IMR-90 (cell line): Measurements from ENCODE around the gene GLIPR1L2. TPM values are rescaled to one million over a fixed set of nuclear protein-coding genes. Genes with fewer than 3 reads are reported as not detected.
"Not testable (repeated sequence)": the region's sequence is repeated elsewhere in the genome, so short reads cannot be mapped to it uniquely, and the experiment has no call there.

Experiments used
- ATAC-seq: fragments of 200-7000 bp; cut with Tn5 transposase; 2 replicates; pipeline ENCODE4 v1.9.1; 2020; ENCODE audit warnings: low read depth, mild to moderate bottlenecking, moderate library complexity
- BruUV-seq: library from RNA; stranded (reverse); fragments of 400-500 nt; replicated peaks from 2 replicates; lab custom pipeline; 2021; lab: Mats Ljungman, UMichigan
- CTCF ChIA-PET: fragments of 300-600 bp; formaldehyde crosslinking; extraction: SDS; loops from one replicate; lab custom pipeline; 2021; ENCODE audit warnings: antibody characterized with exemption; lab: Yijun Ruan, JAX
- POLR2A ChIA-PET: fragments of 300-600 bp; sonication (Branson Sonifier 250); formaldehyde crosslinking; loops from one replicate; lab custom pipeline; 2022; ENCODE audit warnings: antibody characterized with exemption; ENCODE audit not compliant: unreplicated experiment; lab: Charles Lee
- DNase-seq: peaks from one replicate; pipeline ENCODE4 v3.0.0; 2013
- H2AFZ ChIP-seq: replicated peaks from 2 replicates; pipeline ENCODE3; 2013; ENCODE audit warnings: low read length, mild to moderate bottlenecking; ENCODE audit not compliant: poor library complexity
- H2AK5ac ChIP-seq: 2 replicates; pipeline ENCODE4 v1.6.1; 2013; ENCODE audit warnings: low read depth, low read length, inconsistent platforms
- H2AK9ac ChIP-seq: replicated peaks from 2 replicates; pipeline ENCODE3; 2013; ENCODE audit warnings: mild to moderate bottlenecking, low read depth, low read length, moderate library complexity; ENCODE audit not compliant: poor library complexity
- H2BK120ac ChIP-seq: 2 replicates; pipeline ENCODE4 v1.6.1; 2013; ENCODE audit warnings: low read depth, low read length, inconsistent platforms
- H2BK15ac ChIP-seq: 3 replicates; pipeline ENCODE4 v1.6.1; 2013; ENCODE audit warnings: low read depth, low read length, inconsistent platforms
- H2BK20ac ChIP-seq: 2 replicates; pipeline ENCODE4 v1.6.1; 2013; ENCODE audit warnings: low read depth, mild to moderate bottlenecking, inconsistent platforms, low read length, moderate library complexity
- H2BK5ac ChIP-seq: 2 replicates; pipeline ENCODE4 v1.6.1; 2013; ENCODE audit warnings: mild to moderate bottlenecking, low read depth, low read length, inconsistent platforms; ENCODE audit not compliant: poor library complexity, severe bottlenecking
- H3K14ac ChIP-seq: replicated peaks from 2 replicates; pipeline ENCODE4 v1.6.1; 2013; ENCODE audit warnings: low read depth, low read length, inconsistent platforms
- H3K18ac ChIP-seq: 2 replicates; pipeline ENCODE4 v1.6.1; 2013; ENCODE audit warnings: low read depth, low read length, control low read depth
- H3K23ac ChIP-seq: 2 replicates; pipeline ENCODE4 v1.6.1; 2013; ENCODE audit warnings: low read depth, low read length, inconsistent platforms
- H3K27ac ChIP-seq: 2 replicates; pipeline ENCODE4 v1.5.1; 2013; ENCODE audit warnings: mild to moderate bottlenecking, control low read depth, low read length; ENCODE audit not compliant: insufficient read depth
- H3K27me3 ChIP-seq: 2 replicates; pipeline ENCODE4 v1.6.1; 2013; ENCODE audit warnings: low read length; ENCODE audit not compliant: control insufficient read depth, insufficient read depth
- H3K36me3 ChIP-seq: 2 replicates; pipeline ENCODE4 v1.6.1; 2013; ENCODE audit warnings: low read length, mixed read lengths; ENCODE audit not compliant: control insufficient read depth, insufficient read depth
- H3K4ac ChIP-seq: 2 replicates; pipeline ENCODE4 v1.6.1; 2013; ENCODE audit warnings: low read depth, low read length, inconsistent platforms
- H3K4me1 ChIP-seq: 2 replicates; pipeline ENCODE4 v1.6.1; 2013; ENCODE audit warnings: low read length, mixed read lengths; ENCODE audit not compliant: control insufficient read depth, insufficient read depth
- H3K4me2 ChIP-seq: 2 replicates; pipeline ENCODE4 v1.6.1; 2013; ENCODE audit warnings: low read depth, mild to moderate bottlenecking, control low read depth, low read length, moderate library complexity
- H3K4me3 ChIP-seq: 2 replicates; pipeline ENCODE4 v1.5.1; 2013; ENCODE audit warnings: low read depth, mild to moderate bottlenecking, control low read depth, low read length, moderate library complexity; ENCODE audit not compliant: insufficient read depth
- H3K56ac ChIP-seq: 2 replicates; pipeline ENCODE4 v1.6.1; 2013; ENCODE audit warnings: low read length, inconsistent platforms; ENCODE audit not compliant: insufficient read depth; ENCODE audit errors: extremely low read depth
- H3K79me1 ChIP-seq, 2 experiments: 2 replicates each; pipeline ENCODE4 v1.6.1; 2013; ENCODE audit warnings: low read length in 2 of 2, inconsistent platforms in 1 of 2, low read depth in 1 of 2
- H3K9ac ChIP-seq: 2 replicates; pipeline ENCODE4 v1.6.1; 2013; ENCODE audit warnings: low read depth, low read length, control low read depth
- H3K9me1 ChIP-seq: 2 replicates; pipeline ENCODE4 v1.6.1; 2013; ENCODE audit warnings: low read length, inconsistent platforms; ENCODE audit not compliant: insufficient read depth
- H3K9me3 ChIP-seq: 2 replicates; pipeline ENCODE4 v1.6.1; 2013; ENCODE audit warnings: low read length; ENCODE audit not compliant: control insufficient read depth, insufficient read depth
- H4K20me1 ChIP-seq: 2 replicates; pipeline ENCODE4 v1.6.1; 2013; ENCODE audit warnings: low read length, inconsistent platforms; ENCODE audit not compliant: insufficient read depth
- H4K5ac ChIP-seq: 2 replicates; pipeline ENCODE4 v1.6.1; 2013; ENCODE audit warnings: mild to moderate bottlenecking, low read depth, low read length, control low read depth
- H4K8ac ChIP-seq, 2 experiments: 2 replicates each; pipeline ENCODE4 v1.6.1; 2013; ENCODE audit warnings: low read depth in 2 of 2, low read length in 2 of 2, control low read depth in 1 of 2, inconsistent platforms in 1 of 2
- H4K91ac ChIP-seq: 2 replicates; pipeline ENCODE4 v1.6.1; 2013; ENCODE audit warnings: low read depth, low read length, inconsistent platforms; ENCODE audit not compliant: insufficient read depth
- whole genome bisulfite sequencing, 2 experiments: methylation state at CpG; one replicate each; pipeline versions ENCODE4 v1.1.5 to v1.1.7; 2013; ENCODE audit warnings: missing lambda C conversion rate in 2 of 2; ENCODE audit not compliant: insufficient read length in 1 of 2; ENCODE audit errors: extremely low coverage in 2 of 2; 5-methylcytosine and 5-hydroxymethylcytosine counted together
- dilution Hi-C: fragments of 300-500 bp; cut with HindIII; formaldehyde crosslinking; loops from one replicate; pipeline ENCODE4 v1.14.3; 2018; ENCODE audit warnings: low sequenced_read_pairs; ENCODE audit not compliant: unreplicated experiment
- in situ Hi-C: fragments of 300-500 bp; cut with MboI; formaldehyde crosslinking; loops from 3 replicates; pipeline ENCODE4 v1.14.3; 2019; ENCODE audit warnings: low sequenced_read_pairs, inconsistent platforms, mixed read lengths
- intact Hi-C: fragments of 100-400 bp; cut with micrococcal nuclease; formaldehyde crosslinking; loops from 2 replicates; pipeline ENCODE4 v1.10.0; 2022
- polyA plus RNA-seq, 3 experiments: library from polyadenylated mRNA; depleted of rRNA; stranded (reverse); fragments of >200 nt; gene quantifications; 2 replicates each; pipeline ENCODE4 v1.2.3, GENCODE V29; 2012; ENCODE audit warnings: low replicate concordance in 1 of 3
- total RNA-seq: library from RNA; depleted of rRNA; stranded (reverse); fragments of >200 nt; gene quantifications from 2 replicates; pipeline ENCODE4 v1.2.3, GENCODE V29; 2012

GLIPR1L2 gene
- total and polyA plus RNA-seq, 2 of the 4 experiments (the other 2 are of a cell fraction), result 0.07 TPM; not detected in 1

DNA sequence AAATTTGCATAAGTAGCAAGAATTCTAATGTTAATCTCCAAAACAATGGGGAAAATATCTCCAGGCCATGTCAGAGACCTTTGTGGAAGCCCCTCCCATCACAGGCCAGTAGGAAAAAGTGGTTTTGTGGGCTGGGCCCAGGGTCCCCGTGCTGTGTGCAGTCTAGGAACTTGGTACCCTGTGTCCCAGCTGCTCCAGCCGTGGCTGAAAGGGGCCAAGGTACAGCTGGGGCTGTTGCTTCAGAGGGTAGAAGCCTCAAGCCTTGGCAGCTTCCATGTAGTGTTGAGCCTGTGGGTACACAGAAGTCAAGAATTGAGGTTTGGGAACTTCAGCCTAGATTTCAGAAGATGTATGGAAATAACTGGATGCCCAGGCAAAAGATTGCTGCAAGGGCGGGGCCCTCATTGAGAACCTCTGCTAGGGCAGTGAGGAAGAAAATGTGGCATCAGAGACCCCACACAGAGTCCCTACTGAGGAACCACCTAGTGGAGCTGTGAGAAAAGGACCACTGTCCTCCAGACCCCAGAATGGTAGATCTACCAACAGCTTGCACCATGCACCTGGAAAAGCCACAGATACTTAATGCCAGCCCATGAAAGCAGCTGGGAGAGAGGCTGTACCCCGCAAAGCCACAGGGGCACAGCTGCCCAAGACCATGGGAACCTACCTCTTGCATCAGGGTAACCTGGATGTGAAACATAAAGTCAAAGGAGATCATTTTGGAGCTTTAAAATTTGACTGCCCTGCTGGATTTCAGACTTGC is 51.0 kb downstream of the GLIPR1L2 start:
- H3K14ac ChIP-seq, H3K9me1 ChIP-seq, H2AK5ac ChIP-seq, H3K18ac ChIP-seq, H3K9me3 ChIP-seq, H3K56ac ChIP-seq, H3K36me3 ChIP-seq, H3K27ac ChIP-seq, H2BK120ac ChIP-seq, H2AK9ac ChIP-seq, H4K5ac ChIP-seq, H2BK5ac ChIP-seq, H3K4me2 ChIP-seq, intact Hi-C loops, H2BK20ac ChIP-seq, H4K8ac ChIP-seq, BruUV-seq, H4K91ac ChIP-seq, H3K23ac ChIP-seq, in situ Hi-C loops, H4K20me1 ChIP-seq, H3K4me3 ChIP-seq, H3K79me1 ChIP-seq, DNase-seq, dilution Hi-C loops, H3K9ac ChIP-seq, H3K4ac ChIP-seq, H2BK15ac ChIP-seq, H3K4me1 ChIP-seq, H3K27me3 ChIP-seq, H2AFZ ChIP-seq, POLR2A ChIA-PET, ATAC-seq, CTCF ChIA-PET: not testable (repeated sequence)
- 100% methylated on average over 2 of the region's 4 CpGs; no CpG with 5 or more reads in 1 of the 2 experiments for WGBS, 2 experiments

DNA sequence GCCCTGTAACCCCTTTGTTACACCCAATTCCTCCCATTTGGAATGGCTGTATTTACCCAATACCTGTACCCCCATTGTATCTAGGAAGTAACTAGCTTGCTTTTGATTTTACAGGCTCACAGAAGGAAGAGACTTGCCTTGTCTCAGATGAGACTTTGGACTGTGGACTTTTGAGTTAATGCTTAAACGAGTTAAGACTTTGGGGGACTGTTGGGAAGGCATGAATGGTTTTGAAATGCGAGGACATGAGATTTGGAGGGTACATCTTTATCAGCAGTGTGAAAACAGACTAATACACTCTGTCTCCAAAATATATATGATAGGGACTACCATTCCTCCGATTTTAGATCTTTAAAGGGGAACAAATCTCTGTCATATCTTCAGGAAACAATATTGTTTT is 51.6 kb downstream of the GLIPR1L2 start:
- DNase-seq, H2BK120ac ChIP-seq, H3K4me1 ChIP-seq, H3K4me3 ChIP-seq, BruUV-seq, ATAC-seq, H3K4ac ChIP-seq, H3K36me3 ChIP-seq, H3K23ac ChIP-seq, H2BK5ac ChIP-seq, POLR2A ChIA-PET, H3K9me3 ChIP-seq, H3K27me3 ChIP-seq, H2AK5ac ChIP-seq, H3K56ac ChIP-seq, intact Hi-C loops, H3K79me1 ChIP-seq, in situ Hi-C loops, H3K27ac ChIP-seq, H4K5ac ChIP-seq, H2BK20ac ChIP-seq, H3K9ac ChIP-seq, H3K14ac ChIP-seq, H4K20me1 ChIP-seq, H3K9me1 ChIP-seq, H4K91ac ChIP-seq, dilution Hi-C loops, H2AK9ac ChIP-seq, H4K8ac ChIP-seq, H2BK15ac ChIP-seq, H3K4me2 ChIP-seq, H3K18ac ChIP-seq, H2AFZ ChIP-seq, CTCF ChIA-PET: not testable (repeated sequence)
- WGBS, 2 experiments, result no CpG with 5 or more reads among the region's 3 CpGs
